Breast epithelium (tissue), 4 donors: ENCODE measurements around the gene THRAP3. TPM values are rescaled to one million over a fixed set of nuclear protein-coding genes. Genes with fewer than 3 reads are reported as not detected.

ENCODE experiments used
- DNase-seq, 2 donors: peaks; one replicate each; pipeline ENCODE4 v3.0.0-alpha.2; 2019; ENCODE audit warnings: low spot score in 2 of 2
- H3K27ac ChIP-seq, 2 donors: fragments of 200-600 bp; sonication (generic) in 1 of 2; one replicate each; pipeline ENCODE4 v1.5.1; 2016 to 2019; ENCODE audit warnings: mild to moderate bottlenecking in 1 of 2
- H3K27me3 ChIP-seq, 2 donors: fragments of 200-600 bp; sonication (generic) in 1 of 2; one replicate each; pipeline versions ENCODE4 v1.5.1 to v1.6.0; 2017 to 2019; ENCODE audit warnings: control low read depth in 1 of 2, mild to moderate bottlenecking in 1 of 2
- H3K36me3 ChIP-seq: fragments of 200-600 bp; one replicate; pipeline ENCODE4 v1.5.1; 2019
- H3K4me1 ChIP-seq, 2 donors: fragments of 200-600 bp; sonication (generic); one replicate each; pipeline ENCODE4 v1.5.1; 2016 to 2019; ENCODE audit warnings: control low read depth in 1 of 2
- H3K4me3 ChIP-seq, 3 donors: fragments of 200-600 bp; sonication (generic); 1 replicate in 2 of 3; 2 replicates in 1 of 3; pipeline ENCODE4 v1.5.1; 2016 to 2019; ENCODE audit warnings: mild to moderate bottlenecking in 3 of 3, moderate library complexity in 2 of 3
- H3K9me3 ChIP-seq, 2 donors: fragments of 200-600 bp; sonication (generic) in 1 of 2; one replicate each; pipeline ENCODE4 v1.5.1; 2016 to 2019; ENCODE audit warnings: control low read depth in 1 of 2
- CTCF ChIP-seq, 3 donors: fragments of 450-650 bp; IDR thresholded peaks; one replicate each; pipeline ENCODE4 v1.5.1; 2016 to 2017; ENCODE audit warnings: antibody characterized with exemption in 3 of 3, mild to moderate bottlenecking in 3 of 3, moderate library complexity in 3 of 3
- POLR2A ChIP-seq: fragments of 450-650 bp; IDR thresholded peaks from one replicate; pipeline ENCODE4 v1.6.1; 2016; ENCODE audit warnings: antibody characterized with exemption, mild to moderate bottlenecking, moderate library complexity
- POLR2AphosphoS5 ChIP-seq, 3 donors: sonication (generic); formaldehyde crosslinking; IDR thresholded peaks; one replicate each; pipeline ENCODE4 v1.6.1; 2017; ENCODE audit warnings: antibody characterized with exemption in 3 of 3
- intact Hi-C: fragments of 100-400 bp; cut with DNase I; formaldehyde crosslinking; loops from one replicate; pipeline ENCODE4 v1.15.1; 2023; ENCODE audit warnings: low total_unique reads
- total RNA-seq, 3 donors: library from RNA; depleted of rRNA; stranded (reverse); fragments of >200 nt; gene quantifications; one replicate each; pipeline ENCODE4 v1.1.0, GENCODE V29; 2016

THRAP3 gene
- total RNA-seq, 3 donors from 2014 or later, result 81.6 to 128 (median 122) TPM

GRCh38 chr1:36327421-36328087, 103.3 kb downstream of the THRAP3 start:
- Histone ChIP-seq H3K4me1 (peaks cover 3 to 10% of the 10 kb centered on the region in 2 donors), H3K27me3 (no peaks in the 10 kb centered on the region), H3K36me3 (no peaks in the 10 kb centered on the region), H3K4me3 (no peak overlapping the region), H3K9me3 (no peaks in the 10 kb centered on the region), H3K27ac (peak overlapping the region; percentile 52 to 81)
- intact Hi-C loops, result no loop called here
- TF ChIP-seq CTCF (IDR thresholded peaks at IDR 0.05) (no peak), POLR2AphosphoS5 (IDR thresholded peaks at IDR 0.05) (no peak), POLR2A (no peak)
- no peak for DNase-seq

GRCh38 chr1:36328088-36328480, 103.8 kb downstream of the THRAP3 start:
- no peaks in the 10 kb centered on the region for H3K27me3 ChIP-seq
- intact Hi-C loops, result no loop called here
- H3K4me1 ChIP-seq, result peaks cover 0 to 10% of the 10 kb centered on the region in 2 donors
- no peak for TF ChIP-seq POLR2AphosphoS5 (IDR thresholded peaks at IDR 0.05)
- TF ChIP-seq POLR2A, result no peak
- TF ChIP-seq CTCF (IDR thresholded peaks at IDR 0.05), result no peak
- no peak for DNase-seq
- H3K36me3 ChIP-seq, result no peaks in the 10 kb centered on the region
- no peaks in the 10 kb centered on the region for H3K9me3 ChIP-seq
- no peak overlapping the region for H3K4me3 ChIP-seq
- H3K27ac ChIP-seq, result peak overlapping the region; percentile 52 to 81

- H3K27me3 ChIP-seq, result no peaks in the 10 kb centered on the region
- no peak for DNase-seq
- no peaks in the 10 kb centered on the region for H3K36me3 ChIP-seq
- no peak for TF ChIP-seq POLR2A
- TF ChIP-seq POLR2AphosphoS5 (IDR thresholded peaks at IDR 0.05), result peak in 2 of 3 donors; percentile 16 to 33
- intact Hi-C loops, result no loop called here
- peak overlapping the region; percentile 52 to 81 for H3K27ac ChIP-seq
- H3K4me1 ChIP-seq, result peaks cover 0 to 10% of the 10 kb centered on the region in 2 donors
- H3K9me3 ChIP-seq, result no peaks in the 10 kb centered on the region
- H3K4me3 ChIP-seq, result no peak overlapping the region
Measured at GRCh38 chr1:36328713-36329112, 104.5 kb downstream of the THRAP3 start.

- H3K27ac ChIP-seq, result peak overlapping the region; percentile 41 to 82
- TF ChIP-seq POLR2AphosphoS5 (IDR thresholded peaks at IDR 0.05) (no peak), POLR2A (no peak), CTCF (IDR thresholded peaks at IDR 0.05) (no peak)
- no peaks in the 10 kb centered on the region for H3K9me3 ChIP-seq
- H3K36me3 ChIP-seq, result no peaks in the 10 kb centered on the region
- H3K4me1 ChIP-seq, result no peaks in the 10 kb centered on the region
- no peaks in the 10 kb centered on the region for H3K27me3 ChIP-seq
- peak overlapping the region in 2 of 3 donors; percentile 23 to 49 for H3K4me3 ChIP-seq
- intact Hi-C loops, result no loop called here
- DNase-seq, result peak in 1 of 2 donors; percentile 74
Measured at GRCh38 chr1:36329817-36330216, 105.6 kb downstream of the THRAP3 start.

- H3K27me3 ChIP-seq, result no peaks in the 10 kb centered on the region
- TF ChIP-seq CTCF (IDR thresholded peaks at IDR 0.05), result no peak
- no peak for TF ChIP-seq POLR2AphosphoS5 (IDR thresholded peaks at IDR 0.05)
- no peak for TF ChIP-seq POLR2A
- no peaks in the 10 kb centered on the region for H3K4me1 ChIP-seq
- H3K4me3 ChIP-seq, result peak overlapping the region in 2 of 3 donors; percentile 23 to 49
- H3K36me3 ChIP-seq, result no peaks in the 10 kb centered on the region
- peak overlapping the region in 1 of 2 donors; percentile 38 for H3K27ac ChIP-seq
- intact Hi-C loops, result no loop called here
- H3K9me3 ChIP-seq, result no peaks in the 10 kb centered on the region
- no peak for DNase-seq
Measured at GRCh38 chr1:36330940-36331339, 106.7 kb downstream of the THRAP3 start.
